ENCODE results near the gene PPARG.

Gene PPARG

GRCh38 chr3:12369029-12369428 is 80.2 kb downstream of the PPARG start:
- no peaks in the 10 kb centered on the region for H3K9me2 ChIP-seq (replicated peaks; ENCODE audit: control insufficient read depth, low read length)
- H3K79me2 ChIP-seq (ENCODE audit: control insufficient read depth, low read length) = no peaks in the 10 kb centered on the region
- H3K36me3 ChIP-seq (ENCODE audit: control insufficient read depth, low read length) = no peaks in the 10 kb centered on the region
- H3K4me2 ChIP-seq (ENCODE audit: low read length) = no peak overlapping the region
- no peaks in the 10 kb centered on the region for H4K20me1 ChIP-seq (ENCODE audit: control insufficient read depth, insufficient read depth, low read depth, low read length)
- TF ChIP-seq CTCF (IDR thresholded peaks at IDR 0.05; ENCODE audit: low read depth, low read length, poor library complexity, severe bottlenecking) (no peak), EZH2phosphoT487 (IDR thresholded peaks at IDR 0.05; ENCODE audit: borderline replicate concordance, low read length) (no peak)
- no peak overlapping the region for H3K27ac ChIP-seq (ENCODE audit: low read depth, low read length)
- H3K27me3 ChIP-seq (ENCODE audit: control insufficient read depth, low read length) = peaks cover 2% of the 10 kb centered on the region; the same call in 1 of the 2 replicates
- H3F3A ChIP-seq (ENCODE audit: control insufficient read depth, insufficient read depth) = no peaks in the 10 kb centered on the region
- no peaks in the 10 kb centered on the region for H3K4me1 ChIP-seq (ENCODE audit: control insufficient read depth, low read length)
- H3K4me3 ChIP-seq (ENCODE audit: low read length) = no peak overlapping the region
- no peaks in the 10 kb centered on the region for H3K9me3 ChIP-seq (ENCODE audit: control insufficient read depth, insufficient read depth, low read length)

- TF ChIP-seq EZH2phosphoT487 (IDR thresholded peaks at IDR 0.05; ENCODE audit: borderline replicate concordance, low read length) (no peak), CTCF (IDR thresholded peaks at IDR 0.05; ENCODE audit: low read depth, low read length, poor library complexity, severe bottlenecking) (no peak)
- no peaks in the 10 kb centered on the region for H3F3A ChIP-seq (ENCODE audit: control insufficient read depth, insufficient read depth)
Observed at GRCh38 chr3:12369598-12369997, 80.7 kb downstream of the PPARG start.

GRCh38 chr3:12370758-12371157 is 81.9 kb downstream of the PPARG start:
- H4K20me1 ChIP-seq (ENCODE audit: control insufficient read depth, insufficient read depth, low read depth, low read length) = no peaks in the 10 kb centered on the region
- H3K79me2 ChIP-seq (ENCODE audit: control insufficient read depth, low read length) = no peaks in the 10 kb centered on the region
- peaks cover 2% of the 10 kb centered on the region; the same call in 1 of the 2 replicates for H3K27me3 ChIP-seq (ENCODE audit: control insufficient read depth, low read length)
- H3K4me1 ChIP-seq (ENCODE audit: control insufficient read depth, low read length) = no peaks in the 10 kb centered on the region
- H3F3A ChIP-seq (ENCODE audit: control insufficient read depth, insufficient read depth) = no peaks in the 10 kb centered on the region
- no peak overlapping the region for H3K4me3 ChIP-seq (ENCODE audit: low read length)
- TF ChIP-seq CTCF (IDR thresholded peaks at IDR 0.05; ENCODE audit: low read depth, low read length, poor library complexity, severe bottlenecking) = no peak
- TF ChIP-seq EZH2phosphoT487 (IDR thresholded peaks at IDR 0.05; ENCODE audit: borderline replicate concordance, low read length) = no peak
- H3K36me3 ChIP-seq (ENCODE audit: control insufficient read depth, low read length) = no peaks in the 10 kb centered on the region
- H3K27ac ChIP-seq (ENCODE audit: low read depth, low read length) = no peak overlapping the region
- H3K9me3 ChIP-seq (ENCODE audit: control insufficient read depth, insufficient read depth, low read length) = no peaks in the 10 kb centered on the region
- no peaks in the 10 kb centered on the region for H3K9me2 ChIP-seq (replicated peaks; ENCODE audit: control insufficient read depth, low read length)
- H3K4me2 ChIP-seq (ENCODE audit: low read length) = no peak overlapping the region

More at GRCh38 chr3:12369598-12369997, 80.7 kb downstream of the PPARG start:
- Histone ChIP-seq H3K27me3 (ENCODE audit: control insufficient read depth, low read length) (peaks cover 2% of the 10 kb centered on the region; the same call in 1 of the 2 replicates), H4K20me1 (ENCODE audit: control insufficient read depth, insufficient read depth, low read depth, low read length) (no peaks in the 10 kb centered on the region), H3K4me3 (ENCODE audit: low read length) (no peak overlapping the region), H3K9me3 (ENCODE audit: control insufficient read depth, insufficient read depth, low read length) (no peaks in the 10 kb centered on the region), H3K9me2 (replicated peaks; ENCODE audit: control insufficient read depth, low read length) (no peaks in the 10 kb centered on the region), H3K79me2 (ENCODE audit: control insufficient read depth, low read length) (no peaks in the 10 kb centered on the region), H3K4me1 (ENCODE audit: control insufficient read depth, low read length) (no peaks in the 10 kb centered on the region), H3K36me3 (ENCODE audit: control insufficient read depth, low read length) (no peaks in the 10 kb centered on the region), H3K27ac (ENCODE audit: low read depth, low read length) (no peak overlapping the region), H3K4me2 (ENCODE audit: low read length) (no peak overlapping the region)

Data from DOHH2 (cell line).